H1 (cell line): Measurements from ENCODE around the gene VAMP3. TPM values are rescaled to one million over a fixed set of nuclear protein-coding genes. Genes with fewer than 3 reads are reported as not detected.

Experiments used
- CTCF ChIA-PET: fragments of 300-600 bp; sonication (Branson Sonifier 250); formaldehyde crosslinking; loops from one replicate; lab custom pipeline; 2021; ENCODE audit not compliant: partially characterized antibody; lab: Charles Lee
- POLR2A ChIA-PET: fragments of 300-600 bp; sonication (Branson Sonifier 250); formaldehyde crosslinking; loops from one replicate; lab custom pipeline; 2021; ENCODE audit warnings: inconsistent platforms; ENCODE audit not compliant: partially characterized antibody; lab: Charles Lee
- DNase-seq, 2 experiments: peaks; one replicate each; pipeline versions ENCODE4 v3.0.0 to v3.0.0-alpha.2; 2010 to 2022; ENCODE audit warnings: low spot score in 2 of 2, low read depth in 1 of 2, mixed read lengths in 1 of 2
- FAIRE-seq: peaks from 2 replicates; lab custom pipeline; 2011; peaks lifted over from hg19 to GRCh38; lab: Jason Lieb, UNC
- H2AFZ ChIP-seq: 2 replicates; pipeline ENCODE4 v1.8.1; 2012; ENCODE audit warnings: low read length, inconsistent platforms
- H2AK5ac ChIP-seq: 2 replicates; pipeline ENCODE4 v1.6.1; 2013; ENCODE audit warnings: low read depth, low read length
- H2BK120ac ChIP-seq: replicated peaks from 2 replicates; pipeline ENCODE3; 2013; ENCODE audit warnings: low read depth, low read length, inconsistent platforms
- H2BK12ac ChIP-seq: 2 replicates; pipeline ENCODE4 v1.6.1; 2013; ENCODE audit warnings: low read depth, low read length
- H2BK15ac ChIP-seq: 2 replicates; pipeline ENCODE4 v1.6.1; 2013; ENCODE audit warnings: low read length
- H2BK20ac ChIP-seq: 2 replicates; pipeline ENCODE4 v1.6.1; 2013; ENCODE audit warnings: low read length
- H2BK5ac ChIP-seq: 2 replicates; pipeline ENCODE4 v1.6.1; 2013; ENCODE audit warnings: low read depth, low read length
- H3K14ac ChIP-seq: 2 replicates; pipeline ENCODE4 v1.6.1; 2013; ENCODE audit warnings: inconsistent platforms; ENCODE audit not compliant: insufficient read length
- H3K18ac ChIP-seq: 2 replicates; pipeline ENCODE4 v1.6.1; 2013; ENCODE audit warnings: low read length; ENCODE audit errors: extremely low read depth
- H3K23ac ChIP-seq: 2 replicates; pipeline ENCODE4 v1.6.1; 2013; ENCODE audit warnings: inconsistent platforms; ENCODE audit not compliant: insufficient read length
- H3K23me2 ChIP-seq: 2 replicates; pipeline ENCODE4 v1.6.1; 2013; ENCODE audit warnings: low read depth, low read length
- H3K27ac ChIP-seq: 2 replicates; pipeline ENCODE4 v1.6.1; 2011; ENCODE audit warnings: low read depth, low read length, inconsistent platforms
- H3K27me3 ChIP-seq, 4 experiments: replicated peaks in 1 of 4; 1 replicate in 1 of 4; 2 replicates in 3 of 4; pipeline versions ENCODE4 v1.6.1 to v1.8.1; 2011 to 2013; ENCODE audit warnings: low read length in 3 of 4, mild to moderate bottlenecking in 3 of 4, inconsistent platforms in 2 of 4, mixed read lengths in 2 of 4, moderate library complexity in 1 of 4; ENCODE audit not compliant: control insufficient read depth in 3 of 4, insufficient read depth in 3 of 4; ENCODE audit errors: extremely low read depth in 1 of 4
- H3K36me3 ChIP-seq, 4 experiments: 2 replicates each; pipeline versions ENCODE4 v1.6.1 to v1.8.1; 2011 to 2013; ENCODE audit warnings: mild to moderate bottlenecking in 4 of 4, low read length in 3 of 4, moderate library complexity in 2 of 4, control low read depth in 1 of 4, inconsistent platforms in 1 of 4; ENCODE audit not compliant: insufficient read depth in 4 of 4, control insufficient read depth in 2 of 4
- H3K4ac ChIP-seq: replicated peaks from 2 replicates; pipeline ENCODE3; 2013; ENCODE audit warnings: low read length, low read depth, mixed read lengths, inconsistent platforms; ENCODE audit not compliant: insufficient read length
- H3K4me1 ChIP-seq, 4 experiments: replicated peaks in 1 of 4; 1 replicate in 1 of 4; 2 replicates in 3 of 4; pipeline versions ENCODE4 v1.6.1 to v1.8.1; 2011 to 2013; ENCODE audit warnings: low read length in 3 of 4, inconsistent platforms in 2 of 4, mixed read lengths in 1 of 4; ENCODE audit not compliant: insufficient read depth in 4 of 4, control insufficient read depth in 3 of 4
- H3K4me2 ChIP-seq, 2 experiments: 2 replicates each; pipeline versions ENCODE4 v1.6.1 to v1.8.1; 2011 to 2013; ENCODE audit warnings: low read depth in 2 of 2, low read length in 2 of 2, control low read depth in 1 of 2, inconsistent platforms in 1 of 2, mild to moderate bottlenecking in 1 of 2; ENCODE audit not compliant: insufficient read depth in 1 of 2
- H3K4me3 ChIP-seq, 4 experiments: fragments of 200-600, 300-600 bp in 1 of 4; sonication (generic), shearing (Covaris generic), sonication (Bioruptor Twin) in 1 of 4; 2 replicates each; pipeline versions ENCODE4 v1.5.1 to v1.8.1; 2011 to 2016; ENCODE audit warnings: low read length in 4 of 4, low read depth in 3 of 4, control low read depth in 2 of 4, inconsistent platforms in 2 of 4, mild to moderate bottlenecking in 2 of 4, mixed read lengths in 1 of 4, moderate library complexity in 1 of 4; ENCODE audit not compliant: insufficient read depth in 2 of 4; ENCODE audit errors: extremely low read depth in 1 of 4
- H3K56ac ChIP-seq: replicated peaks from 2 replicates; pipeline ENCODE3; 2013; ENCODE audit warnings: low read depth, mild to moderate bottlenecking, mixed read lengths, low read length, inconsistent platforms; ENCODE audit not compliant: insufficient read length
- H3K79me1 ChIP-seq: 2 replicates; pipeline ENCODE4 v1.6.1; 2013; ENCODE audit warnings: low read depth, low read length, control low read depth
- H3K79me2 ChIP-seq, 2 experiments: 2 replicates each; pipeline versions ENCODE4 v1.6.1 to v1.8.1; 2012 to 2013; ENCODE audit warnings: low read length in 2 of 2, mild to moderate bottlenecking in 2 of 2, inconsistent platforms in 1 of 2; ENCODE audit not compliant: insufficient read depth in 2 of 2, control insufficient read depth in 1 of 2
- H3K9ac ChIP-seq, 4 experiments: replicated peaks in 1 of 4; 1 replicate in 1 of 4; 2 replicates in 3 of 4; pipeline versions ENCODE4 v1.6.1 to v1.8.1; 2011 to 2013; ENCODE audit warnings: low read depth in 3 of 4, low read length in 3 of 4, control low read depth in 2 of 4, mild to moderate bottlenecking in 2 of 4, moderate library complexity in 2 of 4, inconsistent platforms in 1 of 4; ENCODE audit errors: extremely low read depth in 1 of 4
- H3K9me3 ChIP-seq, 2 experiments: 2 replicates each; pipeline versions ENCODE4 v1.6.1 to v1.8.1; 2012 to 2013; ENCODE audit warnings: mild to moderate bottlenecking in 2 of 2, moderate library complexity in 2 of 2, control low read depth in 1 of 2, inconsistent platforms in 1 of 2, low read depth in 1 of 2, low read length in 1 of 2, mixed read lengths in 1 of 2; ENCODE audit not compliant: insufficient read depth in 2 of 2
- H4K20me1 ChIP-seq, 2 experiments: replicated peaks in 1 of 2; 2 replicates each; pipeline versions ENCODE3 to v1.8.1; 2011 to 2013; ENCODE audit warnings: inconsistent platforms in 2 of 2, low read length in 2 of 2, mild to moderate bottlenecking in 1 of 2; ENCODE audit not compliant: insufficient read depth in 2 of 2, control insufficient read depth in 1 of 2
- H4K5ac ChIP-seq: 2 replicates; pipeline ENCODE4 v1.6.1; 2013; ENCODE audit warnings: low read length, low read depth, mixed read lengths, inconsistent platforms; ENCODE audit not compliant: insufficient read length
- H4K8ac ChIP-seq: 2 replicates; pipeline ENCODE4 v1.8.0; 2013; ENCODE audit warnings: mild to moderate bottlenecking, moderate library complexity, low read length, inconsistent platforms; ENCODE audit not compliant: insufficient read depth; ENCODE audit errors: extremely low read depth
- H4K91ac ChIP-seq: replicated peaks from 2 replicates; pipeline ENCODE3; 2013; ENCODE audit warnings: low read length, mixed read lengths, inconsistent platforms; ENCODE audit not compliant: insufficient read length
- ASH2L ChIP-seq: fragments of 200-600, 300-600 bp; sonication (generic); IDR thresholded peaks from one replicate; pipeline ENCODE4 v1.7.1; 2017; ENCODE audit warnings: low read length
- CHD2 ChIP-seq: IDR thresholded peaks from 2 replicates; pipeline ENCODE4 v1.6.1; 2012; ENCODE audit warnings: low read length, improper control_type of control experiment
- MAFK ChIP-seq: IDR thresholded peaks from 2 replicates; pipeline ENCODE4 v1.6.1; 2012; ENCODE audit warnings: low read depth, mild to moderate bottlenecking, improper control_type of control experiment, low read length
- NANOG ChIP-seq: IDR thresholded peaks from 2 replicates; pipeline ENCODE4 v1.6.1; 2011; ENCODE audit warnings: low read length, low read depth, mild to moderate bottlenecking, inconsistent platforms; ENCODE audit not compliant: insufficient read depth, poor library complexity, severe bottlenecking
- NRF1 ChIP-seq: IDR thresholded peaks from 2 replicates; pipeline ENCODE4 v1.6.1; 2011; ENCODE audit warnings: mild to moderate bottlenecking, low read depth, low read length, improper control_type of control experiment
- RAD21 ChIP-seq, 2 experiments: IDR thresholded peaks in 1 of 2; conservative IDR thresholded peaks in 1 of 2; 2 replicates each; pipeline ENCODE4 v1.6.1; 2011; ENCODE audit warnings: low read depth in 2 of 2, low read length in 2 of 2, improper control_type of control experiment in 1 of 2, inconsistent platforms in 1 of 2, mild to moderate bottlenecking in 1 of 2, moderate library complexity in 1 of 2
- SAP30 ChIP-seq: fragments of 300-600 bp; sonication (generic); IDR thresholded peaks from 2 replicates; pipeline ENCODE4 v1.7.1; 2012; ENCODE audit warnings: low read length, moderate library complexity, mild to moderate bottlenecking, inconsistent platforms; ENCODE audit not compliant: insufficient read depth, insufficient replicate concordance
- SIN3A ChIP-seq, 2 experiments: IDR thresholded peaks in 1 of 2; conservative IDR thresholded peaks in 1 of 2; 2 replicates each; pipeline ENCODE4 v1.6.1; 2011 to 2012; ENCODE audit warnings: low read length in 2 of 2, improper control_type of control experiment in 1 of 2, low read depth in 1 of 2, mild to moderate bottlenecking in 1 of 2
- SP2 ChIP-seq: IDR thresholded peaks from 2 replicates; pipeline ENCODE4 v1.6.1; 2012; ENCODE audit warnings: mild to moderate bottlenecking, low read length, inconsistent platforms
- TAF1 ChIP-seq: IDR thresholded peaks from 2 replicates; pipeline ENCODE4 v1.6.1; 2011; ENCODE audit warnings: mild to moderate bottlenecking, low read depth, low read length
- TBP ChIP-seq: IDR thresholded peaks from 2 replicates; pipeline ENCODE4 v1.6.1; 2011; ENCODE audit warnings: low read depth, low read length, improper control_type of control experiment
- ZNF274 ChIP-seq: IDR thresholded peaks from 2 replicates; pipeline ENCODE4 v1.7.0; 2012; ENCODE audit warnings: low read length, borderline replicate concordance; ENCODE audit errors: extremely low read depth
- WGBS, 2 experiments: shearing (Covaris generic) in 1 of 2; methylation state at CpG; one replicate each; pipeline versions ENCODE4 v1.1.6 to v1.1.7; 2013 to 2015; ENCODE audit warnings: low lambda C conversion rate in 2 of 2, mixed read lengths in 2 of 2, inconsistent platforms in 1 of 2, low coverage in 1 of 2, missing lambda C conversion rate in 1 of 2; ENCODE audit not compliant: insufficient replicate concordance in 2 of 2, insufficient coverage in 1 of 2, insufficient read length in 1 of 2; ENCODE audit errors: extremely low coverage in 1 of 2, missing lambda C conversion rate in 1 of 2; 5-methylcytosine and 5-hydroxymethylcytosine counted together
- polyA plus RNA-seq, 7 experiments: library from polyadenylated mRNA; depleted of rRNA in 3 of 7; stranded (reverse) in 5 of 7; unstranded in 2 of 7; fragments of >200 nt in 5 of 7; fragments of 200-250 nt in 2 of 7; gene quantifications; 1 replicate in 5 of 7; 2 replicates in 1 of 7; 4 replicates in 1 of 7; pipeline versions ENCODE4 v1.2.1 to v1.2.3, GENCODE V29; 2011 to 2013; ENCODE audit warnings: missing spikeins in 2 of 7, mixed read lengths in 2 of 7
- total RNA-seq: library from RNA; stranded (reverse); fragmentation: NEBNext Ultra II Directional; extraction: Animal tissue kit (Norgen Biotek cat#: 25700); gene quantifications from 2 replicates; pipeline ENCODE4 v1.2.1, GENCODE V29; 2021
- TF ChIP-seq, protein P1 (sequence below): IDR thresholded peaks from 2 replicates; pipeline ENCODE4 v1.6.1; 2012; ENCODE audit warnings: inconsistent platforms

VAMP3 gene
- total and polyA plus RNA-seq, 2 of the 8 experiments (the other 6 are each of a cell fraction or from before 2014, with no cell fraction given), result 27.9 to 36.7 TPM

- no peak overlapping the region for H3K4ac ChIP-seq
- H3K14ac ChIP-seq, result no peak overlapping the region
- 88% methylated on average over 3 of the region's 3 CpGs; no CpG with 5 or more reads in 1 of the 2 experiments for WGBS, 2 experiments
- H3K9ac ChIP-seq, result no peak overlapping the region
- no peak for DNase-seq
- no peak overlapping the region for H3K4me3 ChIP-seq
- no peak overlapping the region for H2BK120ac ChIP-seq
- no peak overlapping the region for H3K27ac ChIP-seq
- H2BK12ac ChIP-seq, result no peak overlapping the region
- no peak overlapping the region for H3K4me2 ChIP-seq
- no peak overlapping the region for H2AFZ ChIP-seq
- H4K20me1 ChIP-seq, result no peaks in the 10 kb centered on the region
- H3K18ac ChIP-seq, result no peak overlapping the region
- H3K79me1 ChIP-seq, result no peaks in the 10 kb centered on the region
- no peak overlapping the region for H3K56ac ChIP-seq
- H2BK15ac ChIP-seq, result no peak overlapping the region
- no peaks in the 10 kb centered on the region; the same call in 1 of the 2 replicates for H3K23me2 ChIP-seq
- H4K91ac ChIP-seq, result no peak overlapping the region
- peaks cover 3 to 9% (median 6%) of the 10 kb centered on the region in 4 experiments; a peak in 6 of 7 replicates for H3K4me1 ChIP-seq
- CTCF ChIA-PET, result interaction anchor here (1.1 to 11.7 kb wide), 8 partner anchors 10 to 479 kb away, joined by 3 to 554 read pairs (median 14); no protein-coding TSS in a partner anchor
- no peaks in the 10 kb centered on the region for H3K9me3 ChIP-seq
- no peak overlapping the region for H2AK5ac ChIP-seq
- no peak overlapping the region for H2BK5ac ChIP-seq
- H2BK20ac ChIP-seq, result no peak overlapping the region
- no peak overlapping the region for H4K8ac ChIP-seq
- no peak overlapping the region for H3K23ac ChIP-seq
- no peaks in the 10 kb centered on the region for H3K27me3 ChIP-seq
- FAIRE-seq, result no peak
- no peaks in the 10 kb centered on the region for H3K79me2 ChIP-seq
- POLR2A ChIA-PET, result interaction anchor here (5.0 kb wide), 1 partner anchor 85 kb away, joined by 36 read pairs; no protein-coding TSS in a partner anchor
- peaks cover 0 to 3% (median 0%) of the 10 kb centered on the region in 4 experiments; a peak in 1 of 8 replicates for H3K36me3 ChIP-seq
- H4K5ac ChIP-seq, result no peak overlapping the region
- TF ChIP-seq, protein P1, sequence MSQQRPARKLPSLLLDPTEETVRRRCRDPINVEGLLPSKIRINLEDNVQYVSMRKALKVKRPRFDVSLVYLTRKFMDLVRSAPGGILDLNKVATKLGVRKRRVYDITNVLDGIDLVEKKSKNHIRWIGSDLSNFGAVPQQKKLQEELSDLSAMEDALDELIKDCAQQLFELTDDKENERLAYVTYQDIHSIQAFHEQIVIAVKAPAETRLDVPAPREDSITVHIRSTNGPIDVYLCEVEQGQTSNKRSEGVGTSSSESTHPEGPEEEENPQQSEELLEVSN, result no peak
- TF ChIP-seq SIN3A (conservative IDR thresholded peaks at IDR 0.05 in 1 of 2, IDR thresholded peaks at IDR 0.05 in 1 of 2; ENCODE audit: low read depth in 1 of 2, low read length in 2 of 2) (no peak), ZNF274 (no peak), NANOG (no peak), TAF1 (no peak), TBP (no peak), NRF1 (no peak), CHD2 (no peak), ASH2L (no peak), RAD21 (IDR thresholded peaks at IDR 0.05 in 1 of 2, conservative IDR thresholded peaks at IDR 0.05 in 1 of 2; ENCODE audit: low read depth in 2 of 2, low read length in 2 of 2) (no peak), SP2 (no peak), SAP30 (no peak), MAFK (no peak)
Measured at GRCh38 chr1:7754234-7754633, 16.9 kb upstream of the VAMP3 start.
